ENCODE data around the gene ANP32B. TPM values are rescaled to one million over a fixed set of nuclear protein-coding genes. Genes with fewer than 3 reads are reported as not detected.
"Not testable (repeated sequence)": the region's sequence is repeated elsewhere in the genome, so short reads cannot be mapped to it uniquely, and the experiment has no call there.

Gene ANP32B
- total RNA-seq, 1 donor from 2014 or later = 108 TPM

GRCh38 chr9:97958812-97959511 lies 24.2 kb upstream of the ANP32B start:
- no peaks in the 10 kb centered on the region for H3K9me3 Mint-ChIP-seq (ENCODE audit: unreplicated experiment)
- H3K4me1 Mint-ChIP-seq (ENCODE audit: unreplicated experiment) = no peaks in the 10 kb centered on the region
- no peak overlapping the region for H3K4me3 Mint-ChIP-seq (ENCODE audit: unreplicated experiment)
- no peaks in the 10 kb centered on the region for H3K27me3 Mint-ChIP-seq (ENCODE audit: unreplicated experiment)
- TF ChIP-seq CTCF (IDR thresholded peaks at IDR 0.05; ENCODE audit: unreplicated experiment) = no peak
- H3K27ac Mint-ChIP-seq (ENCODE audit: unreplicated experiment) = no peak overlapping the region
- DNase-seq (ENCODE audit: low spot score) = no peak
- no peaks in the 10 kb centered on the region for H3K36me3 Mint-ChIP-seq (ENCODE audit: low read depth, unreplicated experiment)

GRCh38 chr9:97959585-97959984 lies 23.6 kb upstream of the ANP32B start:
- Mint-ChIP-seq H3K27me3 (ENCODE audit: unreplicated experiment) (no peaks in the 10 kb centered on the region), H3K9me3 (ENCODE audit: unreplicated experiment) (no peaks in the 10 kb centered on the region), H3K36me3 (ENCODE audit: low read depth, unreplicated experiment) (no peaks in the 10 kb centered on the region), H3K4me3 (ENCODE audit: unreplicated experiment) (no peak overlapping the region), H3K4me1 (ENCODE audit: unreplicated experiment) (no peaks in the 10 kb centered on the region), H3K27ac (ENCODE audit: unreplicated experiment) (no peak overlapping the region)
- TF ChIP-seq CTCF (IDR thresholded peaks at IDR 0.05; ENCODE audit: unreplicated experiment) = no peak
- no peak for DNase-seq (ENCODE audit: low spot score)

GRCh38 chr9:97960678-97961328 lies 22.3 kb upstream of the ANP32B start:
- not testable (repeated sequence) for DNase-seq (ENCODE audit: low spot score); H3K27ac Mint-ChIP-seq (ENCODE audit: unreplicated experiment); H3K4me3 Mint-ChIP-seq (ENCODE audit: unreplicated experiment); H3K36me3 Mint-ChIP-seq (ENCODE audit: low read depth, unreplicated experiment); H3K27me3 Mint-ChIP-seq (ENCODE audit: unreplicated experiment); H3K9me3 Mint-ChIP-seq (ENCODE audit: unreplicated experiment); H3K4me1 Mint-ChIP-seq (ENCODE audit: unreplicated experiment)

- DNase-seq (ENCODE audit: low spot score) = no peak
- Mint-ChIP-seq H3K4me1 (ENCODE audit: unreplicated experiment) (no peaks in the 10 kb centered on the region), H3K4me3 (ENCODE audit: unreplicated experiment) (no peak overlapping the region), H3K27me3 (ENCODE audit: unreplicated experiment) (no peaks in the 10 kb centered on the region), H3K36me3 (ENCODE audit: low read depth, unreplicated experiment) (no peaks in the 10 kb centered on the region), H3K27ac (ENCODE audit: unreplicated experiment) (no peak overlapping the region), H3K9me3 (ENCODE audit: unreplicated experiment) (no peaks in the 10 kb centered on the region)
- no peak for TF ChIP-seq CTCF (IDR thresholded peaks at IDR 0.05; ENCODE audit: unreplicated experiment)
Measured at GRCh38 chr9:97961361-97961760, 21.8 kb upstream of the ANP32B start.

- Mint-ChIP-seq H3K4me1 (ENCODE audit: unreplicated experiment) (no peaks in the 10 kb centered on the region), H3K27ac (ENCODE audit: unreplicated experiment) (no peak overlapping the region), H3K27me3 (ENCODE audit: unreplicated experiment) (no peaks in the 10 kb centered on the region), H3K4me3 (ENCODE audit: unreplicated experiment) (no peak overlapping the region), H3K36me3 (ENCODE audit: low read depth, unreplicated experiment) (no peaks in the 10 kb centered on the region), H3K9me3 (ENCODE audit: unreplicated experiment) (no peaks in the 10 kb centered on the region)
- no peak for TF ChIP-seq CTCF (IDR thresholded peaks at IDR 0.05; ENCODE audit: unreplicated experiment)
- no peak for DNase-seq (ENCODE audit: low spot score)
Measured at GRCh38 chr9:97962136-97962535, 21.0 kb upstream of the ANP32B start.

Data from endothelial cell (in vitro differentiated cells).